ENCODE results near the gene PDE9A. TPM values are rescaled to one million over a fixed set of nuclear protein-coding genes. Genes with fewer than 3 reads are reported as not detected.

PDE9A gene
- total RNA-seq, 1 experiment from 2014 or later, result 31.9 TPM

DNA sequence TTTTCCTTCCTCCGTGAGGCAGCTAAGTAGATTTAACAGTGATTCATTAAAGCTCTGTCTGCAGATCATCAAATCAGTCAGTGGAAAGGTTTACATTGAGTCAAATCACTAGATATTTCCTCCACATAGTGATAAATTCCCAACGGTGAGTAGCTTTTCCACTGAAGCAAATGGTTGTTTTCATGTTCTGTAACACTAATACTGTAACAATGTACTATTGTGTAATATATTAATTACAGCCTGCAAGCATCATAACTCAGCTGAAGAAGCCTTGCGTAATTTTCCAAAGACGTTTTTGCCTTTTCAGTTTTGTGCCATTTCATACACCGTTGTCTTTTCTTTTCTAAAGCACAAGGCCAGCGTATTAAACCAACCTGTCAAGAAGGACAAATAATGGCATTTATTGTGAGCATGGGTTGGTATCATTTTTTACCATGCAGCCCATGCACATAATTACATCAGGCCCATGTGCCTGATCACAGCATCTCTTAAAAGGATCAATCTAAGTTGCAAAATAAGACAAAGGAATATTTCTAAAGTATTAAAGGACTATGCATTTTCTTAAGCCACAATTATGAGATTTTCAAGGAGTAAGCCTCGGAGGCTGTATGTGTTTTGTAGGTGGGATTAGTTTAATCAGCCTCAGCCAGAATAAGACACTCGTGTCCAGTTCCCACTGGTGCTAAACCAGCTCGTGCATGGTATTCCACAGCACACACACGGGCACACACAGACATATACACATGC lies 16.7 kb upstream of the PDE9A start:
- Histone ChIP-seq H2AK5ac (ENCODE audit: insufficient read length, low read length) (no peak overlapping the region), H3K79me1 (ENCODE audit: insufficient read depth, low read depth, low read length, poor library complexity, severe bottlenecking) (no peaks in the 10 kb centered on the region), H3K27ac (ENCODE audit: insufficient read length, low read depth, low read length) (no peak overlapping the region), H2BK120ac (ENCODE audit: low read depth, low read length, poor library complexity, severe bottlenecking) (no peak overlapping the region), H2AFZ (ENCODE audit: low read length) (no peak overlapping the region), H3K23ac (ENCODE audit: insufficient read length, low read depth, low read length) (no peak overlapping the region), H3K18ac (ENCODE audit: insufficient read length, low read depth, low read length) (no peak overlapping the region), H4K20me1 (ENCODE audit: control insufficient read depth, insufficient read depth, insufficient read length) (no peaks in the 10 kb centered on the region), H3K9me3 (ENCODE audit: control insufficient read depth, low read depth, low read length) (no peaks in the 10 kb centered on the region), H3K4me2 (ENCODE audit: insufficient read depth, insufficient read length, low read length) (no peak overlapping the region), H3T11ph (ENCODE audit: low read length) (no peak overlapping the region), H4K91ac (ENCODE audit: insufficient read length, low read depth, low read length) (no peak overlapping the region), H3K23me2 (ENCODE audit: insufficient read length, low read depth, low read length, poor library complexity, severe bottlenecking) (no peaks in the 10 kb centered on the region), H3K27me3 (ENCODE audit: insufficient read depth, low read length) (no peaks in the 10 kb centered on the region), H4K8ac (replicated peaks; ENCODE audit: insufficient read length, low read depth, low read length) (no peak overlapping the region), H2BK12ac (ENCODE audit: insufficient read length, low read depth, low read length) (no peak overlapping the region), H3K79me2 (ENCODE audit: insufficient read depth, low read length) (no peaks in the 10 kb centered on the region), H3K14ac (ENCODE audit: insufficient read depth, low read length) (no peak overlapping the region), H2BK15ac (ENCODE audit: low read depth, low read length) (no peak overlapping the region), H3K4ac (ENCODE audit: low read depth, low read length) (no peak overlapping the region), H3K9ac (ENCODE audit: extremely low read depth, insufficient read length, low read length) (no peak overlapping the region), H3K4me1 (ENCODE audit: insufficient read depth, low read length) (peaks cover 3% of the 10 kb centered on the region; the same call in 1 of the 2 replicates), H2BK5ac (ENCODE audit: insufficient read length, low read length) (no peak overlapping the region), H3K56ac (ENCODE audit: insufficient read length, low read depth, low read length) (no peak overlapping the region), H2BK20ac (ENCODE audit: low read depth, low read length, poor library complexity, severe bottlenecking) (no peak overlapping the region), H4K5ac (ENCODE audit: insufficient read length, low read depth, low read length) (no peak overlapping the region)
- Mint-ChIP-seq H3K27me3 (ENCODE audit: low read depth) (peaks cover 18% of the 10 kb centered on the region), H3K27ac (no peak overlapping the region; a peak in 2 of 7 replicates), H3K4me3 (no peak overlapping the region), H3K4me1 (peaks cover 15 to 27% of the 10 kb centered on the region in 2 experiments), H3K36me3 (ENCODE audit: insufficient read depth in 1 of 3, low read depth in 3 of 3) (no peaks in the 10 kb centered on the region), H3K9me3 (peaks cover 0 to 2% of the 10 kb centered on the region in 2 experiments; a peak in 1 of 5 replicates)
- no peak for DNase-seq
- TF ChIP-seq, protein P1, sequence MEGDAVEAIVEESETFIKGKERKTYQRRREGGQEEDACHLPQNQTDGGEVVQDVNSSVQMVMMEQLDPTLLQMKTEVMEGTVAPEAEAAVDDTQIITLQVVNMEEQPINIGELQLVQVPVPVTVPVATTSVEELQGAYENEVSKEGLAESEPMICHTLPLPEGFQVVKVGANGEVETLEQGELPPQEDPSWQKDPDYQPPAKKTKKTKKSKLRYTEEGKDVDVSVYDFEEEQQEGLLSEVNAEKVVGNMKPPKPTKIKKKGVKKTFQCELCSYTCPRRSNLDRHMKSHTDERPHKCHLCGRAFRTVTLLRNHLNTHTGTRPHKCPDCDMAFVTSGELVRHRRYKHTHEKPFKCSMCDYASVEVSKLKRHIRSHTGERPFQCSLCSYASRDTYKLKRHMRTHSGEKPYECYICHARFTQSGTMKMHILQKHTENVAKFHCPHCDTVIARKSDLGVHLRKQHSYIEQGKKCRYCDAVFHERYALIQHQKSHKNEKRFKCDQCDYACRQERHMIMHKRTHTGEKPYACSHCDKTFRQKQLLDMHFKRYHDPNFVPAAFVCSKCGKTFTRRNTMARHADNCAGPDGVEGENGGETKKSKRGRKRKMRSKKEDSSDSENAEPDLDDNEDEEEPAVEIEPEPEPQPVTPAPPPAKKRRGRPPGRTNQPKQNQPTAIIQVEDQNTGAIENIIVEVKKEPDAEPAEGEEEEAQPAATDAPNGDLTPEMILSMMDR (conservative IDR thresholded peaks at IDR 0.05), result no peak
- no CpG with 5 or more reads among the region's 10 CpGs for WGBS (ENCODE audit: extremely low coverage, insufficient read length, low lambda C conversion rate)
